GM23338 (cell line): ENCODE results near the gene RIT2. TPM values are rescaled to one million over a fixed set of nuclear protein-coding genes. Genes with fewer than 3 reads are reported as not detected.

Experiments
- ATAC-seq: fragments of 200-7000 bp; cut with Tn5 transposase; 3 replicates; pipeline ENCODE4 v1.9.1; 2020
- DNase-seq: peaks from one replicate; pipeline ENCODE4 v3.0.0-alpha.2; 2015; ENCODE audit warnings: low spot score
- H2AFZ ChIP-seq: fragments of 200-600 bp; sonication (generic); 2 replicates; pipeline ENCODE4 v1.8.0; 2016; ENCODE audit warnings: antibody characterized with exemption, mild to moderate bottlenecking, moderate library complexity
- H3F3A ChIP-seq: fragments of 200-600 bp; sonication (generic); replicated peaks from 2 replicates; pipeline ENCODE4 v1.8.0; 2017; ENCODE audit warnings: antibody characterized with exemption, mixed run types, low read depth
- H3K27ac ChIP-seq: fragments of 200-600 bp; sonication (generic); 2 replicates; pipeline ENCODE4 v1.6.1; 2016; ENCODE audit warnings: low read depth
- H3K27me3 ChIP-seq: fragments of 200-600 bp; sonication (generic); 2 replicates; pipeline ENCODE4 v1.8.0; 2016; ENCODE audit warnings: mild to moderate bottlenecking, mixed run types, moderate library complexity; ENCODE audit not compliant: insufficient read depth
- H3K36me3 ChIP-seq: fragments of 200-600 bp; sonication (generic); 2 replicates; pipeline ENCODE4 v1.8.0; 2016; ENCODE audit warnings: mild to moderate bottlenecking; ENCODE audit not compliant: insufficient read depth
- H3K4me1 ChIP-seq: fragments of 200-600 bp; sonication (generic); 2 replicates; pipeline ENCODE4 v1.8.0; 2016; ENCODE audit warnings: mild to moderate bottlenecking, moderate library complexity; ENCODE audit not compliant: insufficient read depth
- H3K4me2 ChIP-seq: fragments of 200-600 bp; sonication (generic); 2 replicates; pipeline ENCODE4 v1.7.1; 2017; ENCODE audit warnings: mixed run types
- H3K4me3 ChIP-seq: fragments of 200-600 bp; sonication (generic); 2 replicates; pipeline ENCODE4 v1.6.1; 2016; ENCODE audit warnings: mixed run types
- H3K79me2 ChIP-seq: fragments of 200-600 bp; sonication (generic); replicated peaks from 2 replicates; pipeline ENCODE4 v1.8.0; 2017; ENCODE audit warnings: mild to moderate bottlenecking; ENCODE audit not compliant: insufficient read depth
- H3K9me2 ChIP-seq: fragments of 200-600 bp; sonication (generic); 2 replicates; pipeline ENCODE4 v1.8.0; 2017; ENCODE audit not compliant: insufficient read depth
- H4K20me1 ChIP-seq: fragments of 200-600 bp; sonication (generic); replicated peaks from 2 replicates; pipeline ENCODE4 v1.8.0; 2017; ENCODE audit warnings: mild to moderate bottlenecking; ENCODE audit not compliant: insufficient read depth
- H3K27ac Mint-ChIP-seq: 2 replicates; pipeline ENCODE4 v1.8.0; 2020; ENCODE audit warnings: inconsistent platforms, mild to moderate bottlenecking, moderate library complexity, mixed read lengths
- H3K27me3 Mint-ChIP-seq: 3 replicates; pipeline ENCODE4 v1.8.0; 2022; ENCODE audit warnings: low read depth, mild to moderate bottlenecking, moderate library complexity, mixed read lengths, inconsistent platforms; ENCODE audit not compliant: insufficient read depth, poor library complexity
- H3K36me3 Mint-ChIP-seq: 3 replicates; pipeline ENCODE4 v1.8.0; 2021; ENCODE audit warnings: low read depth, mild to moderate bottlenecking, inconsistent platforms, moderate library complexity, mixed read lengths
- H3K4me1 Mint-ChIP-seq: 3 replicates; pipeline ENCODE4 v1.8.0; 2020; ENCODE audit warnings: mild to moderate bottlenecking, inconsistent platforms, mixed read lengths
- H3K4me3 Mint-ChIP-seq: 3 replicates; pipeline ENCODE4 v1.8.0; 2021; ENCODE audit warnings: moderate library complexity, mild to moderate bottlenecking, inconsistent platforms, mixed read lengths
- H3K9me3 Mint-ChIP-seq: 3 replicates; pipeline ENCODE4 v1.8.0; 2020; ENCODE audit warnings: moderate library complexity, mild to moderate bottlenecking, inconsistent platforms, mixed read lengths
- CREB1 ChIP-seq: fragments of 250-450 bp; sonication (Bioruptor Pico); IDR thresholded peaks from 2 replicates; pipeline ENCODE4 v1.5.0; 2020; ENCODE audit warnings: low read depth, mild to moderate bottlenecking, moderate library complexity
- CTCF ChIP-seq, 2 experiments: fragments of 200-600 bp in 1 of 2; sonication (generic) in 1 of 2; conservative IDR thresholded peaks; 2 replicates each; pipeline versions ENCODE4 v1.5.1 to v1.6.1; 2016 to 2017; ENCODE audit warnings: antibody characterized with exemption in 2 of 2, low read depth in 2 of 2, mild to moderate bottlenecking in 2 of 2, moderate library complexity in 1 of 2
- EZH2 ChIP-seq: fragments of 200-600 bp; sonication (generic); IDR thresholded peaks from one replicate; pipeline ENCODE4 v1.8.0; 2017; ENCODE audit warnings: antibody characterized with exemption, mild to moderate bottlenecking, low read depth; ENCODE audit not compliant: unreplicated experiment
- NANOG ChIP-seq: IDR thresholded peaks from 2 replicates; pipeline ENCODE4 v1.6.1; 2016; ENCODE audit warnings: antibody characterized with exemption, borderline replicate concordance
- POLR2AphosphoS5 ChIP-seq: IDR thresholded peaks from 2 replicates; pipeline ENCODE4 v1.6.1; 2016; ENCODE audit warnings: antibody characterized with exemption, low read depth
- REST ChIP-seq: IDR thresholded peaks from one replicate; pipeline ENCODE4 v1.6.1; 2018; ENCODE audit warnings: antibody characterized with exemption; ENCODE audit not compliant: unreplicated experiment
- STAT1 ChIP-seq: IDR thresholded peaks from one replicate; pipeline ENCODE4 v1.6.1; 2016; ENCODE audit warnings: antibody characterized with exemption; ENCODE audit not compliant: unreplicated experiment
- ZNF462 ChIP-seq: fragments of 250-450 bp; sonication (Bioruptor Pico); IDR thresholded peaks from 2 replicates; pipeline ENCODE4 v1.5.0; 2020; ENCODE audit warnings: mild to moderate bottlenecking, moderate library complexity
- polyA plus RNA-seq: library from polyadenylated mRNA; unstranded; fragments of >200 nt; fragmentation: Nextera tagmentation; extraction: Ambion mirVana; gene quantifications from 2 replicates; pipeline ENCODE4 v1.2.1, GENCODE V29; 2016
- total RNA-seq: library from RNA; depleted of rRNA; stranded (reverse); fragments of >200 nt; shearing (Covaris generic); gene quantifications from 2 replicates; pipeline ENCODE4 v1.2.3, GENCODE V29; 2014

RIT2 gene
- total and polyA plus RNA-seq, 2 experiments from 2014 or later, result 1.9 to 8.8 TPM

- no peak for TF ChIP-seq ZNF462 (CRISPR knock-in tag)
- no peak for TF ChIP-seq EZH2
- no peak for TF ChIP-seq CREB1 (CRISPR knock-in tag)
- TF ChIP-seq REST, result no peak
- no peak for TF ChIP-seq NANOG
- TF ChIP-seq STAT1, result no peak
Measured at GRCh38 chr18:42953306-42953705, 162.2 kb downstream of the RIT2 start (continued).

- Histone ChIP-seq H2AFZ (no peak overlapping the region), H3K36me3 (no peaks in the 10 kb centered on the region), H3K27me3 (no peaks in the 10 kb centered on the region), H3K79me2 (no peaks in the 10 kb centered on the region), H3K9me2 (no peaks in the 10 kb centered on the region; the same call in 1 of the 2 replicates), H3K4me2 (no peak overlapping the region), H3K4me3 (no peak overlapping the region), H3K4me1 (no peaks in the 10 kb centered on the region), H3F3A (no peaks in the 10 kb centered on the region), H3K27ac (no peak overlapping the region), H4K20me1 (no peaks in the 10 kb centered on the region)
- Mint-ChIP-seq H3K4me3 (no peak overlapping the region), H3K27ac (no peak overlapping the region), H3K4me1 (no peaks in the 10 kb centered on the region), H3K36me3 (0 out of 3 replicates have a peak, but pooled peaks cover 3% of the 10 kb centered on the region), H3K9me3 (no peaks in the 10 kb centered on the region; the same call in 2 of the 3 replicates), H3K27me3 (no peaks in the 10 kb centered on the region)
- DNase-seq, result no peak
- TF ChIP-seq STAT1 (no peak), CTCF (conservative IDR thresholded peaks at IDR 0.05; ENCODE audit: low read depth in 2 of 2) (peak in 1 of 2 experiments; percentile 34; a peak in 1 of 4 replicates), NANOG (no peak), EZH2 (no peak), POLR2AphosphoS5 (no peak)
- ATAC-seq, result no peak
Measured at GRCh38 chr18:42950732-42951131, 164.8 kb downstream of the RIT2 start.
